Bronchial epithelial cell (primary cell): Measurements from ENCODE around the gene CMIP. TPM values are rescaled to one million over a fixed set of nuclear protein-coding genes. Genes with fewer than 3 reads are reported as not detected.

ENCODE experiments used
- DNase-seq: peaks from one replicate; pipeline ENCODE4 v3.0.0-alpha.2; 2010; ENCODE audit warnings: low read depth
- FAIRE-seq: peaks from 2 replicates; lab custom pipeline; 2011; peaks lifted over from hg19 to GRCh38; lab: Jason Lieb, UNC
- H3K27me3 ChIP-seq: 2 replicates; pipeline ENCODE4 v1.5.1; 2011; ENCODE audit warnings: low read length; ENCODE audit not compliant: control insufficient read depth, insufficient read depth
- H3K36me3 ChIP-seq: 2 replicates; pipeline ENCODE4 v1.5.1; 2011; ENCODE audit warnings: low read length; ENCODE audit not compliant: control insufficient read depth, insufficient read depth
- H3K4me3 ChIP-seq: 2 replicates; pipeline ENCODE4 v1.5.1; 2011; ENCODE audit warnings: mild to moderate bottlenecking, low read depth, low read length, control low read depth
- total RNA-seq: library from RNA; depleted of rRNA; stranded (reverse); fragments of >200 nt; gene quantifications from 2 replicates; pipeline ENCODE4 v1.2.1, GENCODE V29; 2014
- TF ChIP-seq, protein P1 (sequence below): IDR thresholded peaks from 2 replicates; pipeline ENCODE4 v1.5.1; 2011; ENCODE audit warnings: mild to moderate bottlenecking, moderate library complexity, low read length, control low read depth, inconsistent platforms; ENCODE audit not compliant: insufficient read depth, severe bottlenecking

Gene CMIP
- total RNA-seq, 1 donor from 2014 or later: 21.1 TPM

DNA sequence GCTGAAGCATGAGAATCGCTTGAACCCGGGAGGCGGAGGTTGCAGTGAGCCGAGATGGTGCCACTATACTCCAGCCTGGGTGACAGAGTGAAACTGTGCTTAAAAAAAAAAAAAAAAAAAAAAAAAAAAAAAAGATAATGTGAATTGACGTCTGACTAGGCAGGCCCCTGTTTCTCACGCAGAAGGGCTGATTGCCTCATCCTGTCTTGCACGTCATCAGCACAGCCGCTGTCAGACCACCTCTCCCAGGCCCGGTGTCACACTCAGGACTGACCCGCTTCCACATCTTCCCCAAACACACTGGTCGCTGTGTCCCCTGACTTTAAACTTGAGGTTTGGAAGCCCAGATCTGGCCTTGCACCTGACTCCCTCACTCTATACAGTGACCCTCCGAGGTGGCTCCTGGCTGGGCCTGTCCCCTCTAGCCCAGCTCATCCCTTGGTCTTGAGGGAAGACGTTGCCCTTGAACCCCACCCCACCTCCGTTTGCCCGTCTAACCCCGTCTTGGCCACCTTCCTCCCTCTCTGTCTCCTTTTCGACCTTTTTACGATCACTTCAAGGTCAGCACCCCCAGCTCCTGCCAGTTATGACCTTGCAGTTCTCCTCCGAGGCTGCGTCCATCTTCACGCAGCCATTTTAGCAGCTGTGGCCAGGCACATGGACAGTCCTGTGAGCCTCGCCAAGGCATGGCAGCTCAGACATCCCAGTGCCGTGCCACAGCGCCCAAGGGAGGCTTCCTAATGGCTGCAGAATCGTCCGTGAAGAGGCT is 184.6 kb downstream of the CMIP start:
- no peak for FAIRE-seq
- TF ChIP-seq, protein P1, sequence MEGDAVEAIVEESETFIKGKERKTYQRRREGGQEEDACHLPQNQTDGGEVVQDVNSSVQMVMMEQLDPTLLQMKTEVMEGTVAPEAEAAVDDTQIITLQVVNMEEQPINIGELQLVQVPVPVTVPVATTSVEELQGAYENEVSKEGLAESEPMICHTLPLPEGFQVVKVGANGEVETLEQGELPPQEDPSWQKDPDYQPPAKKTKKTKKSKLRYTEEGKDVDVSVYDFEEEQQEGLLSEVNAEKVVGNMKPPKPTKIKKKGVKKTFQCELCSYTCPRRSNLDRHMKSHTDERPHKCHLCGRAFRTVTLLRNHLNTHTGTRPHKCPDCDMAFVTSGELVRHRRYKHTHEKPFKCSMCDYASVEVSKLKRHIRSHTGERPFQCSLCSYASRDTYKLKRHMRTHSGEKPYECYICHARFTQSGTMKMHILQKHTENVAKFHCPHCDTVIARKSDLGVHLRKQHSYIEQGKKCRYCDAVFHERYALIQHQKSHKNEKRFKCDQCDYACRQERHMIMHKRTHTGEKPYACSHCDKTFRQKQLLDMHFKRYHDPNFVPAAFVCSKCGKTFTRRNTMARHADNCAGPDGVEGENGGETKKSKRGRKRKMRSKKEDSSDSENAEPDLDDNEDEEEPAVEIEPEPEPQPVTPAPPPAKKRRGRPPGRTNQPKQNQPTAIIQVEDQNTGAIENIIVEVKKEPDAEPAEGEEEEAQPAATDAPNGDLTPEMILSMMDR: no peak

DNA sequence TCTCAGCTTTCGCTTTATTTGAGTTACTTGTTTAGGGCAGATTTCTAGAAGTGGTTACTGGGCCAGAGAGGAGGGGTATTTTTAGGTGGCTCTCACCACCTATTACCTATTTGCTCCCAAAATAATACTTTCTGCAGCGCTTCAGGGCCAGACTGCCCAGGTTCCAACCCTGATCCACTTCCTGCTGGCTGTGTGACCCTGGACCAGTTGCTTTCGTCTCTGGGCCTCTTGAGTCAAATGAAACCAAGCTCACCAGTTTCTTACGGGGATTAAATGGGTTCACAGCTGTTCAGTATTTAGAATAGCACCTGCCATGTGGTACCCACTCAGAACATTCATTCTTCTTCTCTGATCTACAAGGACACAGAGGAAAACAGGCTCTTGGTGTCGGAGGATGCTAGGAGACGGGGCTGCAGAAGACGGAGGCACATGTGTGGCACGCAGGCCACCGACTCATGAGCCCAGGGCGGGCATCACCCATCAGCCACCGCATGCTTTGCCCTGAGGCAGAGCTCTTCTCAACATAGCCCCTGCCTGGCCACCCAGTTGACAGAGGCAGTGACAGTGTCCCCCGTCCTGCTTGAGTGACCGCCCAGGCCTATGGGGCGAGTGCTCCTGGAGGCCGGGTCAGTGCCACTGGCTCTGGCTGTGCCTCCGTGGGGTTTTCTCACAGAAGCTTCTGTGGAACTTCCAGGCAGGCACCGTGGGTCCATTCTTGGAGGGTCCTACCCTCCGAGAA is 185.5 kb downstream of the CMIP start:
- Histone ChIP-seq H3K27me3 (no peaks in the 10 kb centered on the region), H3K36me3 (peaks cover 3% of the 10 kb centered on the region), H3K4me3 (no peak overlapping the region)
- no peak for FAIRE-seq
- TF ChIP-seq, protein P1: no peak
- no peak for DNase-seq

More for the DNA sequence above, 184.6 kb downstream of the CMIP start:
- no peaks in the 10 kb centered on the region for H3K27me3 ChIP-seq
- no peak overlapping the region for H3K4me3 ChIP-seq
- no peak for DNase-seq
- H3K36me3 ChIP-seq: peaks cover 3% of the 10 kb centered on the region

DNA sequence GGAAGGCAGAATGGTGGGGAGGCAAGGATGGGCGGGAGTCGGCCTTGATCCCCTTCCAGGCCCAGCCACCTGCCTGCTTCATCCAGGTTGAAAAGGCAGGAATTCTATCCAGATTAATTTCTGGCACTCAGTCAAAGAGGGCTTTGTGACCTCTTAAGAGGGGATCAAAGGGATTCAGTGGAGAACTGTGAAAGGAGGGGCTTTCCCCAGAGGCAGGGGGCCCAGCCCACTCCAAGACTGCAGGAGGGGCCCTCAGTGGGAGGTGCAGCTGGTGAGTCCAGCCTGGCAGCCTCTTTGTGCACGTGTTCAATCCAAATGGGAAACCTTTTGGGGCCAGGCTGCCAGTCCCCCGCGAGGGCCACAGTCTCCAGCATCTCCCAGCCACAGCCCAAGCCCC is 186.0 kb downstream of the CMIP start:
- no peak for DNase-seq
- TF ChIP-seq, protein P1: no peak
- FAIRE-seq: no peak
- H3K36me3 ChIP-seq: peaks cover 3% of the 10 kb centered on the region
- H3K27me3 ChIP-seq: no peaks in the 10 kb centered on the region
- no peak overlapping the region for H3K4me3 ChIP-seq

DNA sequence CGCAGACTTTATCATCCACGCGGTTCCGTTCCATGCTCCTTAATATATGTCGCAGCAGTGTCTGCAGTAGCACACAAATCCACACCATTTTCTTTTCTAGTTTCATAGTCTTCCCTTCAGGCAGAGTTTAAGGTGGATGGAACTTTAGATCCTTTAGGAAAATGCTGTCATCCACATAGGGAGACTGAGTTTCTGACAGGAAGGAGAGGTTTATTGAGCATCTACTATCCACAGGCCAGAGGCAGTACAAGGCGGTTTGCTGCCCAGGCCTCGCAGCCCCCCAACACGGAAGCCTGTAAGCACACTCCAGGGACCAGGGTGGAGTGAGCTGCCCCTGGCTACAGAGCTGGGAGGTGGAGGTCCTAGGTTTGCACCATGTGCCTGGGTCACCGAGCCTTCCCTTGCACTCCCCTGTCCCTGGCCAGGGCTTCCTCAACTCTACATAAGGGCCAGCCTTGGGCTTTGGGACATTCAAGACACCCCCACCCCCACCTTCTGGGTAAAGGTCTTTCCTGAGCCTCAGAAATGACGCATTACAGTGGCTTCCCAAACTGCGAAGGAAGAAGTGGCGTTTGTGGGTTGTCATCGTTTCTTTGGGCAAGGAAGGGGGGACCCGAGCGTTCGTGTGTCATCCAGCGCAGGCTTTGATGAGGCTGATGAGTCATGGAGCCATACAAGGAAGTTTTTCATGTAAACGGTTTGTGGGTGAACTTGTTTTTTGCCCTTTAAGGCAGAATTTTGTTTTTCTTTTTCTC is 188.0 kb downstream of the CMIP start:
- Histone ChIP-seq H3K27me3 (no peaks in the 10 kb centered on the region), H3K4me3 (no peak overlapping the region), H3K36me3 (peaks cover 3% of the 10 kb centered on the region)
- peak; percentile 87 for DNase-seq
- FAIRE-seq: no peak
- TF ChIP-seq, protein P1: no peak

DNA sequence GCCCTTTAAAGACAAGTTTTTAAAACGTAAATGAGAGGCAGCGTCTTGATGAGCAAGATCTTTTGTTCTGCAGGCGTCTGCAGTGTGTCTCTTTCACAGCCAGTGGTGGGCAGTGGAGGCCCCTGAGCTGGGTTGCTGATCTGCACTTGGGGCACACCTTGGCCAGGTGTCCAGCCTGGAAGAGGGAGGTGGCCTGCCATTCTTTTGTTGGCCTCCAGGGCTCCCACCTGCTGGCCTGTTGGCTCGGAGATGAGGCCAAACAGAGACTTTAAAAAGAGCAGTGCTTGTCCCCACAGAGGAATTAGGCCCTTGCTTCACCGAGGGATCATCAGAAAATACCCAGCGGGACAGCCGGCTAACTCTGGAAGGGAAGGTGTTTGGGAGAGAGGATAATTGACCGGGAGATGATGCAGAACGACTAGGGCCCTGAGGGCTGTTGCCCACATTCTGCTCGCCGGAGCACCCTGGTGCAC is 188.6 kb downstream of the CMIP start:
- TF ChIP-seq, protein P1: peak; percentile 18
- H3K27me3 ChIP-seq: no peaks in the 10 kb centered on the region
- no peak overlapping the region for H3K4me3 ChIP-seq
- H3K36me3 ChIP-seq: peaks cover 3% of the 10 kb centered on the region
- DNase-seq (no peak), FAIRE-seq (no peak)
